T-helper 2 cell treated with Interferon-gamma antibody and Interleukin-4, amounts not matched to agents 5 μg/mL and 100 μg/mL, for 36 hours (primary cell): ENCODE results near the gene PTCHD4.
"Not testable (repeated sequence)": the region's sequence is repeated elsewhere in the genome, so short reads cannot be mapped to it uniquely, and the experiment has no call there.

Experiments used
- DNase-seq: peaks from one replicate; pipeline ENCODE4 v3.0.0; 2021; ENCODE audit warnings: low spot score
- H3K27ac Mint-ChIP-seq: one replicate; pipeline ENCODE4 v1.8.0; 2021; ENCODE audit warnings: mild to moderate bottlenecking, mixed read lengths
- H3K27me3 Mint-ChIP-seq: one replicate; pipeline ENCODE4 v1.8.0; 2021; ENCODE audit warnings: low read depth, mixed read lengths
- H3K36me3 Mint-ChIP-seq: one replicate; pipeline ENCODE4 v1.8.0; 2021; ENCODE audit warnings: low read depth, mixed read lengths
- H3K4me1 Mint-ChIP-seq: one replicate; pipeline ENCODE4 v1.8.0; 2021; ENCODE audit warnings: low read depth, mixed read lengths
- H3K4me3 Mint-ChIP-seq: one replicate; pipeline ENCODE4 v1.8.0; 2022; ENCODE audit warnings: mild to moderate bottlenecking, moderate library complexity, mixed read lengths
- H3K9me3 Mint-ChIP-seq: one replicate; pipeline ENCODE4 v1.8.0; 2021; ENCODE audit warnings: mixed read lengths

Gene PTCHD4

GRCh38 chr6:48111143-48111506 is at the start of gene PTCHD4:
Gene PTCHD4 (minus strand): TSS chr6:48111197. CDS start chr6:48068957, 42,240 bp downstream.
- no peaks in the 10 kb centered on the region for H3K36me3 Mint-ChIP-seq
- DNase-seq, result no peak
- H3K27ac Mint-ChIP-seq, result no peak within 1 kb of the TSS
- no peak within 1 kb of the TSS for H3K4me3 Mint-ChIP-seq
- H3K9me3 Mint-ChIP-seq, result no peaks in the 10 kb centered on the region
- H3K4me1 Mint-ChIP-seq, result no peaks in the 10 kb centered on the region
- H3K27me3 Mint-ChIP-seq, result no peaks in the 10 kb centered on the region

GRCh38 chr6:48151142-48151541 is 40.1 kb upstream of the PTCHD4 start:
- DNase-seq, result no peak

GRCh38 chr6:48150701-48151100 is 39.7 kb upstream of the PTCHD4 start:
- Mint-ChIP-seq H3K9me3 (peaks cover 31% of the 10 kb centered on the region), H3K4me3 (no peak overlapping the region), H3K27ac (no peak overlapping the region), H3K27me3 (no peaks in the 10 kb centered on the region), H3K36me3 (no peaks in the 10 kb centered on the region), H3K4me1 (no peaks in the 10 kb centered on the region)
- no peak for DNase-seq

More at GRCh38 chr6:48151142-48151541, 40.1 kb upstream of the PTCHD4 start:
- H3K4me3 Mint-ChIP-seq, result no peak overlapping the region
- no peaks in the 10 kb centered on the region for H3K4me1 Mint-ChIP-seq
- no peaks in the 10 kb centered on the region for H3K27me3 Mint-ChIP-seq
- H3K9me3 Mint-ChIP-seq, result peaks cover 31% of the 10 kb centered on the region
- no peaks in the 10 kb centered on the region for H3K36me3 Mint-ChIP-seq
- no peak overlapping the region for H3K27ac Mint-ChIP-seq

- H3K36me3 Mint-ChIP-seq, result no peaks in the 10 kb centered on the region
- H3K9me3 Mint-ChIP-seq, result peaks cover 18% of the 10 kb centered on the region
- H3K4me3 Mint-ChIP-seq, result no peak overlapping the region
- H3K4me1 Mint-ChIP-seq, result no peaks in the 10 kb centered on the region
- no peak overlapping the region for H3K27ac Mint-ChIP-seq
- no peaks in the 10 kb centered on the region for H3K27me3 Mint-ChIP-seq
- no peak for DNase-seq
These were observed 36.1 kb upstream of the PTCHD4 start for GRCh38 chr6:48147051-48147450.

GRCh38 chr6:48144021-48144420 is 33.0 kb upstream of the PTCHD4 start:
- no peak overlapping the region for H3K4me3 Mint-ChIP-seq

GRCh38 chr6:48141975-48142374 is 31.0 kb upstream of the PTCHD4 start:
- Mint-ChIP-seq H3K4me1 (no peaks in the 10 kb centered on the region), H3K36me3 (no peaks in the 10 kb centered on the region), H3K27me3 (no peaks in the 10 kb centered on the region), H3K4me3 (no peak overlapping the region), H3K9me3 (no peaks in the 10 kb centered on the region), H3K27ac (no peak overlapping the region)
- DNase-seq, result no peak

More at GRCh38 chr6:48144021-48144420, 33.0 kb upstream of the PTCHD4 start:
- Mint-ChIP-seq H3K27ac (no peak overlapping the region), H3K27me3 (no peaks in the 10 kb centered on the region), H3K36me3 (no peaks in the 10 kb centered on the region), H3K4me1 (no peaks in the 10 kb centered on the region), H3K9me3 (peaks cover 5% of the 10 kb centered on the region)
- no peak for DNase-seq

- Mint-ChIP-seq H3K9me3 (no peaks in the 10 kb centered on the region), H3K27ac (no peak overlapping the region), H3K27me3 (no peaks in the 10 kb centered on the region), H3K4me1 (no peaks in the 10 kb centered on the region), H3K4me3 (no peak overlapping the region), H3K36me3 (no peaks in the 10 kb centered on the region)
- DNase-seq, result no peak
These were observed 29.0 kb upstream of the PTCHD4 start for GRCh38 chr6:48139818-48140614.

GRCh38 chr6:48136856-48137255 is 25.9 kb upstream of the PTCHD4 start:
- no peak for DNase-seq
- no peaks in the 10 kb centered on the region for H3K4me1 Mint-ChIP-seq
- no peaks in the 10 kb centered on the region for H3K36me3 Mint-ChIP-seq
- H3K9me3 Mint-ChIP-seq, result no peaks in the 10 kb centered on the region
- H3K27me3 Mint-ChIP-seq, result no peaks in the 10 kb centered on the region
- no peak overlapping the region for H3K27ac Mint-ChIP-seq
- no peak overlapping the region for H3K4me3 Mint-ChIP-seq

- no peak overlapping the region for H3K27ac Mint-ChIP-seq
- H3K27me3 Mint-ChIP-seq, result no peaks in the 10 kb centered on the region
- H3K4me3 Mint-ChIP-seq, result no peak overlapping the region
- DNase-seq, result no peak
- no peaks in the 10 kb centered on the region for H3K4me1 Mint-ChIP-seq
- no peaks in the 10 kb centered on the region for H3K36me3 Mint-ChIP-seq
- H3K9me3 Mint-ChIP-seq, result no peaks in the 10 kb centered on the region
These were observed 24.5 kb upstream of the PTCHD4 start for GRCh38 chr6:48135323-48136084.

- no peak for DNase-seq
- H3K9me3 Mint-ChIP-seq, result no peaks in the 10 kb centered on the region
- no peaks in the 10 kb centered on the region for H3K36me3 Mint-ChIP-seq
- H3K27me3 Mint-ChIP-seq, result no peaks in the 10 kb centered on the region
- H3K4me3 Mint-ChIP-seq, result no peak overlapping the region
- H3K27ac Mint-ChIP-seq, result no peak overlapping the region
- H3K4me1 Mint-ChIP-seq, result no peaks in the 10 kb centered on the region
These were observed 23.2 kb upstream of the PTCHD4 start for GRCh38 chr6:48134246-48134645.

- Mint-ChIP-seq H3K36me3 (no peaks in the 10 kb centered on the region), H3K27me3 (no peaks in the 10 kb centered on the region), H3K27ac (no peak overlapping the region), H3K4me1 (no peaks in the 10 kb centered on the region), H3K9me3 (no peaks in the 10 kb centered on the region), H3K4me3 (no peak overlapping the region)
- no peak for DNase-seq
These were observed 12.6 kb upstream of the PTCHD4 start for GRCh38 chr6:48123601-48124000.

GRCh38 chr6:48121983-48122749 is 11.2 kb upstream of the PTCHD4 start:
- not testable (repeated sequence) for H3K36me3 Mint-ChIP-seq, H3K4me3 Mint-ChIP-seq, H3K27me3 Mint-ChIP-seq, H3K27ac Mint-ChIP-seq, H3K9me3 Mint-ChIP-seq, DNase-seq, H3K4me1 Mint-ChIP-seq

GRCh38 chr6:48116699-48117645 is 6.0 kb upstream of the PTCHD4 start:
- Mint-ChIP-seq H3K27ac (no peak overlapping the region), H3K27me3 (no peaks in the 10 kb centered on the region), H3K36me3 (no peaks in the 10 kb centered on the region), H3K4me3 (no peak overlapping the region), H3K9me3 (no peaks in the 10 kb centered on the region), H3K4me1 (no peaks in the 10 kb centered on the region)
- DNase-seq, result no peak
